Vagina (tissue), 2 donors: ENCODE measurements around the gene GGNBP2. TPM values are rescaled to one million over a fixed set of nuclear protein-coding genes. Genes with fewer than 3 reads are reported as not detected.
"Not testable (repeated sequence)": the region's sequence is repeated elsewhere in the genome, so short reads cannot be mapped to it uniquely, and the experiment has no call there.

Experiments used
- DNase-seq, 2 donors: peaks; one replicate each; pipeline ENCODE4 v3.0.0-alpha.2; 2017; ENCODE audit errors: extremely low spot score in 2 of 2
- H3K27ac ChIP-seq: fragments of 200-600 bp; sonication (generic); one replicate; pipeline ENCODE4 v1.5.1; 2019
- H3K27me3 ChIP-seq: fragments of 200-600 bp; sonication (generic); one replicate; pipeline ENCODE4 v1.5.1; 2019
- H3K36me3 ChIP-seq, 2 donors: fragments of 200-600 bp; sonication (generic); one replicate each; pipeline ENCODE4 v1.5.1; 2017 to 2019
- H3K4me1 ChIP-seq: fragments of 200-600 bp; sonication (generic); one replicate; pipeline ENCODE4 v1.5.1; 2019
- H3K4me3 ChIP-seq, 2 donors: fragments of 200-600 bp; sonication (generic); 1 replicate in 1 of 2; 2 replicates in 1 of 2; pipeline ENCODE4 v1.5.1; 2016 to 2019
- H3K9me3 ChIP-seq: fragments of 200-600 bp; sonication (generic); one replicate; pipeline ENCODE4 v1.5.1; 2019
- CTCF ChIP-seq, 3 experiments: fragments of 450-650 bp in 2 of 3; fragments of 200-600 bp in 1 of 3; sonication (generic) in 1 of 3; IDR thresholded peaks; one replicate each; pipeline ENCODE4 v1.5.1; 2017 to 2019; ENCODE audit warnings: antibody characterized with exemption in 3 of 3, mild to moderate bottlenecking in 2 of 3, moderate library complexity in 2 of 3
- POLR2A ChIP-seq, 2 donors: fragments of 450-650 bp; IDR thresholded peaks; one replicate each; pipeline ENCODE4 v1.6.1; 2017; ENCODE audit warnings: antibody characterized with exemption in 2 of 2, mild to moderate bottlenecking in 2 of 2, moderate library complexity in 2 of 2
- POLR2AphosphoS5 ChIP-seq, 2 donors: sonication (generic); formaldehyde crosslinking; IDR thresholded peaks; one replicate each; pipeline ENCODE4 v1.9.0; 2017; ENCODE audit warnings: antibody characterized with exemption in 2 of 2, mild to moderate bottlenecking in 2 of 2, low read depth in 1 of 2; ENCODE audit not compliant: insufficient read depth in 1 of 2
- intact Hi-C: fragments of 100-400 bp; cut with DNase I; formaldehyde crosslinking; loops from one replicate; pipeline ENCODE4 v1.15.1; 2023
- total RNA-seq: library from RNA; depleted of rRNA; stranded (reverse); fragments of >200 nt; gene quantifications from one replicate; pipeline ENCODE4 v1.2.3, GENCODE V29; 2016

Gene GGNBP2
- total RNA-seq, 1 donor from 2014 or later: 47.9 TPM

GRCh38 chr17:36602924-36603384, 58.2 kb downstream of the GGNBP2 start:
- no peaks in the 10 kb centered on the region for H3K9me3 ChIP-seq
- H3K36me3 ChIP-seq: no peaks in the 10 kb centered on the region
- peaks cover 25% of the 10 kb centered on the region for H3K4me1 ChIP-seq
- DNase-seq: no peak
- H3K4me3 ChIP-seq: peak overlapping the region; percentile 95 to 98
- no peaks in the 10 kb centered on the region for H3K27me3 ChIP-seq
- no peak overlapping the region for H3K27ac ChIP-seq
- TF ChIP-seq CTCF (IDR thresholded peaks at IDR 0.05) (peak; percentile 1 to 68 (median 60)), POLR2A (IDR thresholded peaks at IDR 0.05) (no peak)
- intact Hi-C loops: no loop called here

- H3K4me3 ChIP-seq, intact Hi-C loops, DNase-seq, H3K9me3 ChIP-seq, H3K36me3 ChIP-seq, H3K27me3 ChIP-seq, H3K27ac ChIP-seq: not testable (repeated sequence)
- peaks cover 33% of the 10 kb centered on the region for H3K4me1 ChIP-seq
Measured at GRCh38 chr17:36605028-36605427, 60.3 kb downstream of the GGNBP2 start.

- Histone ChIP-seq H3K4me3 (no peak overlapping the region), H3K9me3 (no peaks in the 10 kb centered on the region), H3K27ac (no peak overlapping the region), H3K36me3 (no peaks in the 10 kb centered on the region), H3K27me3 (no peaks in the 10 kb centered on the region), H3K4me1 (peaks cover 9% of the 10 kb centered on the region)
- intact Hi-C loops: no loop called here
- no peak for DNase-seq
- TF ChIP-seq POLR2A (IDR thresholded peaks at IDR 0.05) (no peak), CTCF (IDR thresholded peaks at IDR 0.05) (no peak), POLR2AphosphoS5 (IDR thresholded peaks at IDR 0.05; ENCODE audit: insufficient read depth in 1 of 2, low read depth in 1 of 2) (no peak)
Measured at GRCh38 chr17:36608280-36608679, 63.6 kb downstream of the GGNBP2 start.

- intact Hi-C loops: no loop called here
- H3K27me3 ChIP-seq: no peaks in the 10 kb centered on the region
- no peak overlapping the region for H3K4me3 ChIP-seq
- DNase-seq: no peak
- TF ChIP-seq CTCF (IDR thresholded peaks at IDR 0.05) (peak in 1 of 3 experiments; percentile 23), POLR2A (IDR thresholded peaks at IDR 0.05) (no peak), POLR2AphosphoS5 (IDR thresholded peaks at IDR 0.05; ENCODE audit: insufficient read depth in 1 of 2, low read depth in 1 of 2) (peak in 1 of 2 donors; percentile 9)
- H3K27ac ChIP-seq: no peak overlapping the region
- H3K9me3 ChIP-seq: no peaks in the 10 kb centered on the region
- peaks cover 8% of the 10 kb centered on the region for H3K4me1 ChIP-seq
- no peaks in the 10 kb centered on the region for H3K36me3 ChIP-seq
Measured at GRCh38 chr17:36608794-36609497, 64.2 kb downstream of the GGNBP2 start.

- Histone ChIP-seq H3K9me3 (no peaks in the 10 kb centered on the region), H3K27ac (no peak overlapping the region), H3K27me3 (no peaks in the 10 kb centered on the region), H3K4me1 (peaks cover 8% of the 10 kb centered on the region), H3K36me3 (no peaks in the 10 kb centered on the region), H3K4me3 (no peak overlapping the region)
- TF ChIP-seq POLR2A (IDR thresholded peaks at IDR 0.05) (no peak), CTCF (IDR thresholded peaks at IDR 0.05) (no peak), POLR2AphosphoS5 (IDR thresholded peaks at IDR 0.05; ENCODE audit: insufficient read depth in 1 of 2, low read depth in 1 of 2) (no peak)
- no peak for DNase-seq
- intact Hi-C loops: no loop called here
Measured at GRCh38 chr17:36609498-36609862, 64.8 kb downstream of the GGNBP2 start.
